ENCODE data around the gene CDC25B.

GRCh38 chr20:3842348-3842930, 46.3 kb downstream of the CDC25B start:
- TF ChIP-seq CTCF (conservative IDR thresholded peaks at IDR 0.05; ENCODE audit: low read length) (no peak), EZH2phosphoT487 (IDR thresholded peaks at IDR 0.05; ENCODE audit: borderline replicate concordance) (no peak)
